ENCODE measurements around the gene KCNIP1.

- TF ChIP-seq JUN (IDR thresholded peaks at IDR 0.05; ENCODE audit: low read depth, low read length), result no peak
- no peak for TF ChIP-seq GABPA (IDR thresholded peaks at IDR 0.05; ENCODE audit: borderline replicate concordance, insufficient read depth, low read length)
- TF ChIP-seq KDM4A (IDR thresholded peaks at IDR 0.05; ENCODE audit: low read depth, low read length, severe bottlenecking), result no peak
- no peak for TF ChIP-seq POLR2A (IDR thresholded peaks at IDR 0.05; ENCODE audit: control extremely low read depth in 1 of 2, low read depth in 2 of 2, low read length in 2 of 2)
- TF ChIP-seq RAD21 (IDR thresholded peaks at IDR 0.05 in 1 of 2, conservative IDR thresholded peaks at IDR 0.05 in 1 of 2; ENCODE audit: low read depth in 2 of 2, low read length in 2 of 2), result no peak
- TF ChIP-seq NRF1 (IDR thresholded peaks at IDR 0.05; ENCODE audit: low read depth, low read length), result no peak
- no peak for TF ChIP-seq JUND (IDR thresholded peaks at IDR 0.05; ENCODE audit: low read length)
- no peak for TF ChIP-seq CTCF (IDR thresholded peaks at IDR 0.05; ENCODE audit: control extremely low read depth in 1 of 3, insufficient read depth in 1 of 3, low read depth in 1 of 3, low read length in 3 of 3)
- no peak for TF ChIP-seq YY1 (IDR thresholded peaks at IDR 0.05; ENCODE audit: low read depth, low read length)
- TF ChIP-seq ZNF274 (IDR thresholded peaks at IDR 0.05; ENCODE audit: borderline replicate concordance, extremely low read depth, low read length), result no peak
These were observed 97.8 kb downstream of the KCNIP1 start for GRCh38 chr5:170601619-170602018.

Data from H1 (cell line).